ENCODE measurements around the gene COG5.

- TF ChIP-seq CTCF (IDR thresholded peaks at IDR 0.05; ENCODE audit: low read length) (no peak), EZH2 (IDR thresholded peaks at IDR 0.05; ENCODE audit: borderline replicate concordance, low read length) (no peak)
Measured at GRCh38 chr7:107592361-107593024, 28.8 kb upstream of the COG5 start.
